Measurements from ENCODE around the gene FARS2.
A peak's percentile ranks its signal among the peaks of the same experiment; 100 is the strongest.

The FARS2 gene

DNA sequence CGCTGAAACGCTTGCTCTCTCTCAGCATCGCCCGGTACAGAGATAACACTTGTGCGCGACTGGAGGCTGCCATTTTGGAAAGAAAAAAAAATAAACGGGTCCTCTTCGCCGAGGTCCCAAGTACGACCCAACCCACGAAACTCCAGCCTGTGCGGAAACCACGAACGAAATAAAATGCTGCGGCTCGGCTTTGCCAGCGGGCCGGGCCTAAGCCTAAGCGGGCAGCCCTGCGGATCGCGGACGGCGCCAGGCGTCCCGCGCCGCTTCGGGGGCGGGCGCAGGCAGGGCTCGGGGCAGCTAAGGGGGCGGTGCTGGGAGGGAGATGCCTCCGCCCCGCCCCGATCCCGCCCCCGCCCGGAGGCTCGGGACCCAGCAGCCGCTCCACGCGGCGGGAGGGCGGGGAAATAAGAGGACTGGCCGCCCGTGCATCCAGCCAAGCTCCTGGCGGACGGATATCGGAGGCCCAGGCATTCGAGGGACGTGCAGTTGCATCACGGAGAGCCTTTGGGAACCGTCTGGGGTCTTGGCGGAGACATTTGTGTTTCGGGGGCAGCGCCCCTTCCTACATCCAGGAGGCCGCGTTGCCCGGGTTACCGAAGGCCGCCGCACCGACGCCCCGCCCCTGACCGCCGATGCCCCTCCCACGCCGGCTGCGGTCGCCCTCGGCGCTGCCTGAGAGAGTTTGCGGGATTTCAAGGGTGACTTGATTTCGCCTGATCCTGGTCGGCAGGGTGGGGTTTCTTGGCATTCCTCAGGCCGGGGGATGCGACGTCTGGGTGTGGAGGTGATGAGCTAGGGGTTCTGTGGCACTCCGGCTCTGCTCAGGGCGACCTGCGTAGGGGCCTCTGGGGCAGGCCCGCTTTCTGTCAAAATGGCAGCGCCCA is at the start of gene FARS2, which contains the start of gene LYRM4:
TSS of gene FARS2 (plus strand) at position 853 of the 884 bp plus-strand sequence.
TSS of gene LYRM4 (minus strand) at position 290 of the 884 bp plus-strand sequence. CDS start at position 73, 217 bp downstream.
- peak; percentile 81 to 99 (median 95) for DNase-seq

DNA sequence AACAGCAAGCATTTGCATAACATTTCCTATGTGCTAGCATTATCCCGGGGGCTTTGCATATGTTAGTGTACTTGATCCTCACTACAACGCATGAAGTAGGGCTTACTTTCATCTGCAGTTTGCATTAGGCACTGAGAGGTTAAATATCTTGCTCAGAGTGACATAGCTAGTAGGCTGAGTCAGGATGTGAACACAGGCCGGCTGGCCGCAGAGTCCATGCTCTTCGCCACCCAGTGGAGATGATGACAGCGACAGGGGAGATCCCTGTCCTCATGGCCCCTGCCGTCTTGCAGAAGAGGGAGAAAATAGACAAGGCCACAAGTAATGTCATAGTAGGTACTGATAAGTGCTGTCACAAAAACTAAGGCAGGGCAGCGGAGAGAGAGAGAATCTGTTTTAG is 47.5 kb upstream of the FARS2 start:
- DNase-seq, result no peak

DNA sequence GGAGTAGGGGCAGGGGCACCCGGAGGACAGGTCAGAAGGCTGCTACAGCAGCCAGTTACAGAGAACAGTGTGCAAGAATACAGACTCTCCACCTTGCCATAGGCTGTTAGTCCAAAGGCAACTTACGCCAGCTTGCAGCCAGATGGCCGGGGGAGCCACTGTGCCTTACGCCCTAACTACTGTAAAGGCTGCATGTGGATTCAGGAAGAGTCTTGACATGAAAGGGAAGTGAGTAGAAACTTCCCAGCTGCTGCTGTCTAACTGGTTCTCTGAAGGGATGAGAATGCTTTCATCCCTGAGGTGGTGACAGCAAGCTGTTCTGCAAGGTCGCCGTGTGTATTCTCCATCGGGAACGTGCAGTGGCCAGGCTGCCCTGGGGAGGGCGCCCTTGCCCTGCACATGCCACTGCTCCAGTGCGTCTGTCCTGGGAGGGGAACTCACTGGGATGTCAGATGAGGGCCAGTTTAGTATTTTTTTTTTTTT is 46.7 kb upstream of the FARS2 start:
- DNase-seq, result peak in 7 of 14 donors; percentile 15 to 71 (median 34)

DNA sequence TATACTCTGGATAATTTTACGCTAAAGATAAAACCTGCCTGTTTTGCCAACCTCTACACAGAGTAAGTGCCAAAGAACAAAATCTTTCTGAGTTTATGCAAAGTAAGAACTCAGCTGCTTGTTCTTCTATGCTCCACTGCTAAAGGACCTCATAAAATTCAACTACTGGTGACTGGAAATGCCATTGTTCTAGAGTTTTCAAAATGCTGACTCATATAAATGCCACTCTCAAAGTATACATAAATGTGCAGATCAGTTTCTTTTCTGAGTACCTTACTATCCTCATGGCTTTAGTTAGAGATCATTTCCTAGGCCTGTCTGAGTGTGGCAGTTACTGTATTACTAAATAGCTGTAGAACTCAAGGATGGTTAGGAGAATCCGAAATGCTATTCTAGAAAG is 46.2 kb upstream of the FARS2 start:
- no peak for DNase-seq

DNA sequence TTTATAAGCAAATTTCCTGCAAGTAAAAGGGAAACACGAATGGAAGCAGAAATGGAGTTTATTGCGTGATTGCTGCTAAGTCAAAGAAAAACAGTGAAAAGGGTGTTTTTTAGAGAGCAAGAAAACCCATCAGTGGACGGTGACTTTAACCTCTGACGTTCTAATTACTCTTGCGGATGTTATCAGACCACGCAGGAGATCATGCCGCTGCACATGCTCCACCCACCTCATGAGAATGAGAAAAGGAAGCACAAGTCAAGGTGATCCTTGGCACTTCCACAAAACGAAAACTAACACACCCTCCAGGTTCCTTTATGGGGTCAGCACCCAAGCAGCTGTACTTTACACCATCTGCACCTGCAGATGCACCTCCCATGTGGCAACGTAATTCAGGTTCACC is 45.5 kb upstream of the FARS2 start:
- DNase-seq, result no peak

DNA sequence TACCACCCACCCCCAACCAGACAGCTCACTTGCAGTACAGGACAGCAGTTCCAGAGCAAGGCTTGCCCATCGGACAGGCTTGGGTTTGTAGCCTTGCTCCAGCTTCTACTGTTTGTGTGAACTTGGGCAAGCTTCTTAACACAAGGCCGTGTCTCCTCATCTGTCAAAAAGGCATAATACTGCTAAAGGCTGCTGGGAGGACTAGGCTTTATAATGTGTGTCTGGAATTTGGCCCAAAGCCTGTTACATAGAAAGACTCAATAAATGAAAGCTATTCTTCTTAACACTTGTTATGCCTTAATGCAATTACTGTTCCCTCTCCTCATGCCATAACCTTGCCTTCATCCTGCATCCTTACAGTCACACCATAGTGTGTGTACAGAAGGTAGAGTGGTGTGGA is 44.0 kb upstream of the FARS2 start:
- no peak for DNase-seq

DNA sequence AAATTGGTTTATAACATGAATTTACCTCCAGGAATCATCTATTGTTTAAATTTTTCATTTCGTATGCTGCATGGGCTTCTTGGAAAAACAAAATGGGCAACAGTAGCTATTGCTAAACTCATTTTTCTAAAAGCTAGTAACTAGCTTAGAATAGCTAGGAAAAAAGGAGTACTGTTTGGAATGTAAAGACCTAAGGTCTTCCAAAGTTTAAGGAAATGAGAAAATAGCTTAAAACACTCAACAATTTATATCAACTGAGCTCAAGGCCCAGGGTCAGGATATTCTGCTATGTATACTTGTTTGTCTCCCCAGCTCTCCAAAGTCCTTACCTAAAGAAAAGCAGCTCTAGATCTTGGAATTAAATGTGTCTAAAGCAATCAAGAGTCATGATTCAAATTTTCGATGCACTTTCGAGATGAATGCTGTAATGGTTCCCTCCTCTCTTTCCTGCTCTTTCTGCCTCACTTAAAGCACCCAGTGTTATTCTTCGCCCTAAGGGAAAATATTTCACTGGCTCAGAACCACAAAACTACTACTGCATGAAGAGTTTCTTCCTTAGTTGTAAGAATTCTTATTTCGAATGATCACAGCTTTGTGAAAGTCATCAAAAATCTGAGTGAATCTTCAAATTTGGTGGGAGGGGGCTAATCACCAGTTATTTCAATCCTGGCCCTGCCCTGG is 42.2 kb upstream of the FARS2 start:
- no peak for DNase-seq

DNA sequence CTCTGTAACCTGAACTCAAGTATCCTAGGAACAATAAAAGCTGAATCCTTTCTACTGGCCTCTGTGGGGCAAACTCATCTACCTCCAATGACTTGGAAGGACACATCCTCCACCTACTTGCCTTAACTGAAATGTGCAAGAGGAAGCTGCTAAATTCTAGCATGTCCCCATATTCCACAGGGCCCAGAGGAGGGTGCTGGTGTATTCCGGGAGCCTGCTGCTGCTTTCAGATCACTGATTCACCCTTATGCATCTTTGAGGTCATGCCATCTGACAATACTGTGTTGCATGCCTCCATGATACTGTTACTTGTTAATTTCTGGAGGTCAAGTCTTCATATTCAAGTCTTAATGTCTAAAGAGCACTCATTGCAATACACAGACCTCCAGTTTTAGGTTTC is 40.9 kb upstream of the FARS2 start:
- no peak for DNase-seq

DNA sequence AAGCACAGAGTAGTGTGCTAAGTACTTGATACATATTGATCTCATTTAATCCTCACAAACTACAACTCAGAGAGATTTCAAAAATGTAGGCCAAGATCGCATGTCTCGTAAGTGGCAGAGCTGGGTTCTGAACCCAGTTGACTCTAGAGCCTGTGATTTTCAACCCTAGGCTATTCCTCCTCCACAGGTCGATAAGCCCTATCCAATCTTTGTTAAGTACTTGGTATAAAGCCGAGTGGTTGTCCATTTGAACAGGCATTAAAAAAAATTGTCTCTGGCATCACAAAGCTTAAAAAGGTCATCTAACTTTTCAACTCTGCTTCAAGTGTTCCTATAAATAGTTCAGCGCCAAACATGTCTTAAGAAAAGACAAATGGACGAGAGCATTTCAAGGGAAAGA is 38.0 kb upstream of the FARS2 start:
- DNase-seq, result no peak

DNA sequence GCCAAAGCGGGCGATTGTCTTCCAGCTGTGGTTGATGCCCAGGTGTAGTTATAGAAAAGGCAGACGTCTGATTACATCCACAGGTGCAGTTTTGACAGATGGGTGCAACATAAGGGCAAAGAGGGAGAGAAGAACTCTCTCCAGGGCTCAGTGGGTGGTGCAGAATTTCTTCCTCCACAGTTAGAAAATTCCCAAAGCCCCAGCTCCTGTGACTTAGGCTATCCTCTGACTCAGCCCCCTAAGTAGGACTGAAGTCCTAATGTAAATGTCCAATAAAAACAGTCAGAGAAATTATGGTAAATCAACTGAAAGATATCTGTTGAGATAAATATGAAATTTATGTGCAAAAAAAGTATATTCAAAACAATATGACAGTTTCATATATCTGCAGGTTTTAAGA is 32.0 kb upstream of the FARS2 start:
- no peak for DNase-seq

DNA sequence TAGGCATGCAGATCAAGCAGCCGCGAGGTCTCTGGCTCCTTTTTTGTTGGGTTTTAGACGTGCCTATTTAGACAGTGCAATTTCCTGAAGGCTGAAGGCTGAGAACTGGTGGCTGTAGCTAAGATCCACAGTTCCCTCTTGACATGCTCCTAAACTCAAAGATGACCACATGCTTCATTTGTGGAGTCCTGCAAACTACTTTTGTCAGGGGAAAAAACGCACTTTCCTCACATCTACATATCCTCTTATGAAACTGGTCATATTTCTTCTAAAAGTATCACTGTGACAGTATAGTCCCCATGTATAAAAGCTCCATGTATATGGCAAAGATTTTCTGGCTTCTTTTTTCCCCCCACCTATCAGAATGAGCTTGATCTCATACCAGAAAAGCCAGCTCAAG is 31.2 kb upstream of the FARS2 start:
- no peak for DNase-seq

DNA sequence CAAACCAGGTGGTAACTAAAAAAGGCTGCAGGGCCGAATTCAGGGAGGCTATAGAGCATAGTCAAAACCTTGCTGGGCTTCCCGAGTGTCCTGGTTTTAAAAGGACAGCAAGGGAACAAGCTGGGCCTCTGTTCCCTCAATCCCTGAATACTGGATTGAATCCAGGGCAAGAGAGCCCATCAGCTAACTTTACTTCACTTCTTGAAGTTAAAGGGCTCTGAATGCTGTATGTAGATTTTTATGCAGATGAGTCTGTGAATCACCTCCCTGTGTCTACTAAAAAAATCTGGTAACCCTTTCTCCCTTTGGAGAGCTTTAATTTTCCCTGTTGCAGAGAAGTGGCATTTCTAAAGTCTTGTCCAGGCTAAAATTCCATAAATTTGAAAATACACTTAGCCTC is 30.0 kb upstream of the FARS2 start:
- no peak for DNase-seq

DNA sequence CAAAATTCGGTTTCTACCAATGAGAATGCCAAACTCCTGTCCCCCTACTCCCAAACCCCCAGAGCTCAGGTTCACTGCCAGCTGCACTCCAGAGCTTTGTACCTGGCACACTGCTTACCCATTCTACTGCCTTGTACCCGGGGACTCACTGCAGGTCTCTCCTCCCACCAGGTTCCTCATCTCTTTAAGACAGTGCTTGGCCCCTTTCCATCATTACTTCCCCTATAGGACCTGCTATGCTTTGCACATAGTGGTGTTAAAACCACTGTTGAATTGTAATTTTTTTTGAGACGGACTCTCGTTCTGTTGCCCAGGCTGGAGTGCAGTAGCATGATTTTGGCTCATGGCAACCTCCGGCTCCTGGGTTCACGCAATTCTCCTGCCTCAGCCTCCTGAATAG is 26.4 kb upstream of the FARS2 start:
- peak in 1 of 14 donors; percentile 2 for DNase-seq

DNA sequence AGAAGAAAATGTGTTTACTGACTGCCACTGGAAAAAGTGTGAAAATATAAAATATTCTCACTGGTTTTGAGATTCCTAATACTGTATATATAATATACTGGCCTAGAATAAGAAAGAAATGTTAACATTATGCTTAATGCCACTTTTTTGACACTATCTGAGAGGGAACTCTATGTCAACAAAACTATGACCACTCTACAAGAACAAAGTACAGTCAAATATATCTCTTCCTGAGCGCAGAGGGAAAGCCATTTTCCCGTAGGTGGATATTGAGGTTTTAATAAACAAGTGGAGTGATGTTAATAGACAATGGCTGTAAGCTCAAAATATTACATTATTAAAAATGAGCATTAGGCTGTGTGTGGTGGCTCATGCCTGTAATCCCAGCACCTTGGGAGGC is 25.5 kb upstream of the FARS2 start:
- DNase-seq, result no peak

DNA sequence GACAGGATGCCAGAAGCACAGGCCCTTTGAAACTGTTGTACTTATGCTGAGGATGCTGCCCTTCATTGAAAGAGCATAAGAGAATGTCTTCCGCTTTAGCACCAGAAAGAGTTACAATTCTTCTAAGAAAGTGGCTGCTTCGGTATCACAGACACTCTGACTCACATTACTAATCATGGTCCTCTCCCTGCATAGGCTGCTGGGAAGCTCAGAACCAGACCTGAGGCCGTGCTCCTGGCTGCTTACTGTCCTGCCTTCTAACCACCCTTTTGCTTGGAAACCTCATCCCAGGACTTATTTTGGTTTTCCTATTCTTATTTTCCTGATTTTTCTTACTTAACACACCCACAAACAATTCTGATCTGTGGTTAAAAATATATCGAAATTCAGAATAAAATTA is 23.5 kb upstream of the FARS2 start:
- no peak for DNase-seq

DNA sequence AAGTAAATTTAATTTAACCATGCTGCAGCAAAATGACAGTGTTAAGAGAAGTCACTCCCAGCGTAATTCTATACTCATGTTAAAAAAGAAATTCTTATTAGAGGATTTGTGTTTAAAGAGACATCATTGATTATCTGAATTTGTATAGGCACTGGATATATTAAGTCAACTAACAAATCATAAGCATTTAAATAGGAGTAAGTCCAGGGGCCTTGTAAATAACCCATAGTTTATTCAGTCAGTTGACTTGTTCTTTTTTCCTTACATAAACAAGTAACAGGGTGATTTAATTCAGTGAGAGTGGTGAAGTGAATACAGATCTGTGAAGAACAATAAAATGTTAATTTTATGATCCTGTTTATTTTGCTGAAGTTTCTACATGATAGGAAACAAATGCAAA is 23.0 kb upstream of the FARS2 start:
- no peak for DNase-seq

DNA sequence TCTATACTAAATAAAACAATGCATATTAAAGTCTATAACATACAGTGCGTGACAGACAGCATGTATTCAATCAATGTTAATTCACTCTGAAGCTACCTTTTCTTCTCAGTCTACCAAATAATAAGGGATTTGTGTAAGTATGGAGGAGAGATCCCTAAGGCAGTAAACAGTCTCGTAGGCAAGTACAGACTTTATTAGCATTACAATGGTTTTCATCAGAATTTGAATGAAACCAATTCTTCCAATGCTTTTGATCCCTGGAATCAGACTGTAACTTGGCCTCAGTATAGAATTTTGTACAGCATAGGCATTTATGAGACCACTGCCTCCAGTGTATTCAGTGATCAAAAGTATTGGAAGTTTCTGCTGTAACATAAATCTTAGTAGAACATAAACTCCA is 20.1 kb upstream of the FARS2 start:
- no peak for DNase-seq

DNA sequence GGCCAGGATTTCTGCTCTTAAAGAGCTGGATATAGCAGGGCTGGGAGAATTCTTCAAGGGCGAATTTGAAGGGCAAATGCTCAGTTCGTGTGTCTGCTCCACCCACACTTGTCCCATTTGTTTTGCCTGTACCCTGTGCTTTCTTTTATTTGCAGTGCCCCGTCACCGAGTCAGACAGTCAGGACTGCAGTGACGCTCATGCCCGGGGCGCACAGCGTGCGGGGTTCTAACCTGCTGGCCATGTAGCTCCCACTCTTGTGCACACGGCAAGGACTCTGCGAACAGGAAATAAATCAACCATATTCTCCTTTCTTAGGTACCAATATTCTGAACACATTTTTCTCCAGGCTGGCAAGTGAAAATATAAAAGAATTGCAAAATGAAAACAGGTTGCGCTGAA is 18.2 kb upstream of the FARS2 start:
- DNase-seq, result no peak

DNA sequence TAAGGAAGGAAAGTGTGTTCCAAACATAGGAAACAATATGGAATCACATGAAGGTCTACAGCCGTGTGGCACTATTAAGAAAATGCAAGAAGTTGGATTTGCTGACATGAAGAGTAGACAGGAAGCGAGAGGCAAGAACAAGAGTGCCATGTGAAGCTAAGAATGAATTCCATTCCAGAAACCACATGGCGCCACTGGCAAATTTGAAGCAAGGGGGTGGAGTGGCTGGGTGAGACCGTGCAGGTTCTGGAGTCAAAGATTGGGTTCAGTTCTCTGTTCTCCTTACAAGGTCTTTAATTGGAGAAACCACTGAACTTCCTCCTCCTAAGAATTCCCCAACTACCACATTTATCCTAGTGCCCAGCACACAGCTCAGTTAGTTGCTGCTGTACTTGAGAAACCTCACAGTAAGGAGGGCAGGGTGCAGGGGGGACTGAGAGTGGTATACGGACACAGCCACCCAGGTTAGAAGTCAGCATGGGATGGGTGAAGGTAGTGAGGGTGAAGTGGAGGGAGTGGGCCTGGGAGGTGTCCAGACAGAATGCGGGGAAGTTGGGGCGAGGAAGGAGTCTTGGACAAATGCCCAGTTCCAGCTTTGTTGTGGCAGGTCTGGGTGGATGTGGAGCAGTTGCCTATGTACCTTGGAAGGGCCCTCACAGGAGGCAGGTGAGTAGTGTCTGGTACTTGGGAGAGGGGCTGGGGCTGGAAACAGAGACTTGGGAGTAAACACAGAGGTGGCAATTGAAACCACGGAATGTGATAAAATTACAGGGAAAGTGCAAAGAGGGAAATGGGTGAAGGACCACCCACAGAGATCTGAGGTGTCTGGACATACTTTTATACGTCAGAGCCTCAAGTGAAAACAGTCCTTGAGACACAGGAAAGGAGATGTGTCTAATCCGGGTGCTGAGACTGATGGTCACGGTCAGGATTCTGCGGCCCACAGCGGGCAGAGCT is 14.9 kb upstream of the FARS2 start:
- no peak for DNase-seq

DNA sequence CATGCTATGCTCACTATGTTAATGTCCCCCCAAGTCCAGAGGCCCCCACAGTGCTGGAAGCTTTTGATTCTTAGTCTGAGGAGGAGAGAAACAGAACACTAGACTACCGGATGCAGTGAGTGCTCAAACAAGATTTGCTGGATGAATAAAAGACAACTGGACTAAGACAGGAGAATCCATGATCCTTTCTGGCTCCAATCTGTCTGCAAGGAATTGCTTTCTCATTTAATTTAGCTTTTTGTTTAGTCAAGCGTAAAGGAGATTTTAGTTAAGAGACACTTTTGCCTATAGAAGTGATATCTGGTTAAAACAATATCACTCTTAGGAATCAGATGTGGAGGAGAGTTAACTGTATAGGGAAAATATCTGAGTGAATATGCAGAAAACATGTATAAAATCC is 14.1 kb upstream of the FARS2 start:
- DNase-seq, result no peak

DNA sequence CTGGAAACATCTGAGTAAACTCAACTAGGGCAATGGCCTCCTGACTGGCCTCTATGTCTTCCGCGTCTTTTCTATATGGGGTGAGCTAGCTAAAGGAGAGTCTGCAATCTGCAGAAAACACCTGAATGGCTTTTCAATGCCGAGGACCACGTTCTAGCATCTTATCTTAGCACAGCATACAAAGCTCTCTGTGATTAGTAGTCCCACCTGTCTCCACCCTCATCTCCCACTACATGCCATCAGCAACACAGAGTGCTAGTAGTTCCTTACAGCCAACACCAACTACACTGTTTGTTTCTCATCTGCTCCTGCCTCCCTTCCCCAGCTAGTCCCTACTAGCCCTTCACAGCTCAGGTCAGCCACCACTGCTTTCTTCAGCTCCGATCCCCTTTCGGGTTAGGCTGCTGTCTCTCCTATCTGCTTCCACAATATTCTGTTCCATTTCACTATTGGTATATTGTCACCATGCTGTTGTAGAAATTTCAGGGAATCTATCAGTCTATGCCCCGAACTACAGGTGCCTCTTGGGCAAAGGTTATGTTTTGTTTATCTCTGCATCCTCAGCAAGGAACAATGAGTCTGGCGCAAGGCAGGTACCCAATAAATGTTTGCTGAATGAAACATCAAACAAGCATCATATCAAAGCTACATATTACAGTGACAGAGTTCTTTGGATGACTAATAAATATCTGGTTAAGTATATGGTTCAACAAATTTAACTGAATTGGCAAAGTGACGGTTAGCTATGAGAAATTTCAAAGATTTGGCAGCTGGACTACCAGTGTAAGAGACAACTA is 12.8 kb upstream of the FARS2 start:
- no peak for DNase-seq
